ENCODE data around the gene HTD2. TPM values are rescaled to one million over a fixed set of nuclear protein-coding genes. Genes with fewer than 3 reads are reported as not detected.

HTD2 gene
- total and polyA plus RNA-seq, 9 of the 15 experiments (the other 6 are each of a cell fraction or from before 2014, with no cell fraction given) = 1.8 to 22.8 (median 9.6) TPM

GRCh38 chr3:58305882-58306711 is at the start of gene HTD2, which contains the start of gene RPP14 (continued):
- TF ChIP-seq E2F3 (CRISPR knock-in tag; IDR thresholded peaks at IDR 0.05) (no peak), CHD7 (IDR thresholded peaks at IDR 0.05; ENCODE audit: low read depth, low read length) (no peak), SMC3 (conservative IDR thresholded peaks at IDR 0.05; ENCODE audit: insufficient read depth, low read depth, low read length) (peak; percentile 55; the same call in 1 of the 2 replicates), NR2C1 (IDR thresholded peaks at IDR 0.05) (peak; percentile 28; the same call in 1 of the 2 replicates), NR2C1 (tag; IDR thresholded peaks at IDR 0.05) (0 out of 2 replicates have a peak, but pooled peaks have one; percentile 29), ZNF280B (CRISPR knock-in tag; IDR thresholded peaks at IDR 0.05) (no peak), HDAC1 (IDR thresholded peaks at IDR 0.05) (peak in 1 of 2 experiments; percentile 31; a peak in 1 of 4 replicates), BCOR (IDR thresholded peaks at IDR 0.05) (peak; percentile 70), VEZF1 (CRISPR knock-in tag; IDR thresholded peaks at IDR 0.05) (0 out of 2 replicates have a peak, but pooled peaks have one; percentile 43), THRA (IDR thresholded peaks at IDR 0.05) (no peak), FOXJ2 (tag; IDR thresholded peaks at IDR 0.05) (0 out of 2 replicates have a peak, but pooled peaks have one; percentile 52)

Data from K562 (cell line).